H1 (cell line): ENCODE results near the gene MINPP1.

Experiments used
- BACH1 ChIP-seq: IDR thresholded peaks from 2 replicates; pipeline ENCODE4 v1.6.1; 2012; ENCODE audit warnings: low read length, improper control_type of control experiment
- CREB1 ChIP-seq: IDR thresholded peaks from 2 replicates; pipeline ENCODE4 v1.6.1; 2012; ENCODE audit warnings: inconsistent platforms
- POLR2AphosphoS5 ChIP-seq: IDR thresholded peaks from 2 replicates; pipeline ENCODE4 v1.6.1; 2011; ENCODE audit warnings: low read depth, low read length
- RFX5 ChIP-seq: IDR thresholded peaks from 2 replicates; pipeline ENCODE4 v1.6.1; 2011; ENCODE audit warnings: low read depth, low read length, improper control_type of control experiment, borderline replicate concordance
- SP1 ChIP-seq: IDR thresholded peaks from 2 replicates; pipeline ENCODE4 v1.6.1; 2011; ENCODE audit warnings: low read depth, low read length
- TF ChIP-seq, protein P1 (sequence below), 3 experiments: IDR thresholded peaks; 1 replicate in 2 of 3; 2 replicates in 1 of 3; pipeline versions ENCODE4 v1.5.1 to v1.6.1; 2011; ENCODE audit warnings: low read length in 3 of 3, mild to moderate bottlenecking in 3 of 3, inconsistent platforms in 2 of 3, low read depth in 1 of 3, moderate library complexity in 1 of 3; ENCODE audit not compliant: insufficient read depth in 1 of 3; ENCODE audit errors: control extremely low read depth in 1 of 3

GRCh38 chr10:87524296-87524695, 19.6 kb downstream of the MINPP1 start:
- TF ChIP-seq, protein P1, sequence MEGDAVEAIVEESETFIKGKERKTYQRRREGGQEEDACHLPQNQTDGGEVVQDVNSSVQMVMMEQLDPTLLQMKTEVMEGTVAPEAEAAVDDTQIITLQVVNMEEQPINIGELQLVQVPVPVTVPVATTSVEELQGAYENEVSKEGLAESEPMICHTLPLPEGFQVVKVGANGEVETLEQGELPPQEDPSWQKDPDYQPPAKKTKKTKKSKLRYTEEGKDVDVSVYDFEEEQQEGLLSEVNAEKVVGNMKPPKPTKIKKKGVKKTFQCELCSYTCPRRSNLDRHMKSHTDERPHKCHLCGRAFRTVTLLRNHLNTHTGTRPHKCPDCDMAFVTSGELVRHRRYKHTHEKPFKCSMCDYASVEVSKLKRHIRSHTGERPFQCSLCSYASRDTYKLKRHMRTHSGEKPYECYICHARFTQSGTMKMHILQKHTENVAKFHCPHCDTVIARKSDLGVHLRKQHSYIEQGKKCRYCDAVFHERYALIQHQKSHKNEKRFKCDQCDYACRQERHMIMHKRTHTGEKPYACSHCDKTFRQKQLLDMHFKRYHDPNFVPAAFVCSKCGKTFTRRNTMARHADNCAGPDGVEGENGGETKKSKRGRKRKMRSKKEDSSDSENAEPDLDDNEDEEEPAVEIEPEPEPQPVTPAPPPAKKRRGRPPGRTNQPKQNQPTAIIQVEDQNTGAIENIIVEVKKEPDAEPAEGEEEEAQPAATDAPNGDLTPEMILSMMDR (IDR thresholded peaks at IDR 0.05; ENCODE audit: control extremely low read depth in 1 of 3, insufficient read depth in 1 of 3, low read depth in 1 of 3, low read length in 3 of 3): no peak
- TF ChIP-seq CREB1: no peak
- TF ChIP-seq SP1: no peak
- no peak for TF ChIP-seq BACH1
- no peak for TF ChIP-seq RFX5
- TF ChIP-seq POLR2AphosphoS5: no peak
